NOMO-1 (cell line): ENCODE data around the gene ZC2HC1C.
"Not testable (repeated sequence)": the region's sequence is repeated elsewhere in the genome, so short reads cannot be mapped to it uniquely, and the experiment has no call there.

Source experiments
- DNase-seq, 2 experiments: peaks; one replicate each; lab custom pipeline; 2025; ENCODE audit not compliant: unreplicated experiment in 2 of 2; lab: John Stamatoyannopoulos, UW

The ZC2HC1C gene

GRCh38 chr14:75053396-75054291 is 15.8 kb upstream of the ZC2HC1C start:
- no peak for DNase-seq

DNA sequence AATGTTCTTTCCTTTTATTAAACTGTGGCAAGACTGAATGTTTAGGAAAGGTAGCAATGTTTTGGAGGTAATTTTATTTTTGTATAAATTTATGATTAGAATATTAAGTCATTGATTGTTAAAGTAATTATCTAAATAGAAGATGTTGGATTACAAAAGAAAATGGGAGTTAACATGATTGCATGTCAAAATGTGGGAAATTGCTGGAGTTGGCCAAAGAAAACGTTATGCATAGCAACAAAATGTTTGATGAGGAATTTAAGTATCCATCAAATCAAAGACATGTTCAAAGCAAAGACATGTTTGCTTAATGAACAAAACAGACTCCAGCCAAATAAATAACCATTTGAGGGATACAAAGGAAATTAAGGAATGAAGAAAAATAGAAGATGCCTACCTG is 15.0 kb upstream of the ZC2HC1C start:
- DNase-seq: no peak

- no peak for DNase-seq
These were observed 9.8 kb upstream of the ZC2HC1C start for GRCh38 chr14:75059642-75060041.

DNA sequence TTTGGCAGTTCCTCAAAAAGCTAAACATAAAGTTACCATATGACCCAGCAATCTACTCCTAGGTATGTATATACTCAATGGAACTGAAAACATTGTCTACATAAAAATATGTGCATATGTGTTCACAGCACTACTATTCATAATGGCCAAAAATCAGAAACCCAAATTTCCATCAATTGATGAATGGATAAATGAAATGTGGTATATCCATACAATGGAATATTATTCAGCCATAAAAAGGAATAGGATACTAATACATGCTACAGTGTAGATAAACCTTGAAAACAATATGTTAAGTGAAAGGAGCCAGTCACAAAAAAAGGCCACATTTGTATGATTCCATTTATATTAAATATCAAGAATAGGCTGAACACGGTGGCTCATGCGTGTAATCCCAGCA is 9.0 kb upstream of the ZC2HC1C start:
- no peak for DNase-seq

GRCh38 chr14:75063013-75063412 is 6.4 kb upstream of the ZC2HC1C start:
- DNase-seq: no peak

DNA sequence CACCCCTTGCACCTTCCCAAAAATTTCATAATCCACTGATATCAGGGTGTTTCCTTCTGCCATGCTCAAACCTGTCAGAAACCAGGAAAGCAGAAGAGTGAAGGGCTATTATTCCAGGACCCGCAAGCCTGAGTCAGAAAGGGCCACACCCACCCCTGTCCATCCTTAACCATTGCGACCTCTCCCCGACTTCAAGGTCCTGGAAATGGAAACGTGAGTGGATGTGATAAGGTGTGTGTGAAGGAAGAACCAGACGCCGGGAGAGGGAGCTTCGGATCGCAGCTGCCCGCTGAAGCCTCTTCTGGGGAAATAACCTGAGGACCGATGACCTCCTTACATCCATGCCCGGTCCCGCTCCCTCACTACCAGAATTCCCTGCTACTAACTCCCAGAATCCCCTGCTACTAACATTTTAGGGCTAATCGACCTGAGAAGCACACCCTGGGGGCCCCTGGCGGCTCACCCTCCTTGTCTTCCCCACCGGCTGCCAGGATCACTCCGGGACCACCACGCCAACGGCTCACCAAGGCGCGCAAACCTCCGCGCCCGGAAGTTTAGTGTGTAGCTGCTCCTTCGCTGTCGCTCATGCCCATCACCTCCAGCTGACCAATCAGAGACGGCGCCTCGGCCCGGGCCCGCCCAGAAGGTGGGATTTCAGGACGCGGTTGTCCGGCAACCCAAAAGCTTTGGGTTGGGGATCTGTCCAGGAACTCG is 5.8 kb upstream of the ZC2HC1C start, which contains the start of gene ACYP1:
TSS of gene ACYP1 (minus strand) at position 534 of the 714 bp plus-strand sequence. CDS start at position 63, 471 bp downstream.
- peak; percentile 76 to 92 for DNase-seq

DNA sequence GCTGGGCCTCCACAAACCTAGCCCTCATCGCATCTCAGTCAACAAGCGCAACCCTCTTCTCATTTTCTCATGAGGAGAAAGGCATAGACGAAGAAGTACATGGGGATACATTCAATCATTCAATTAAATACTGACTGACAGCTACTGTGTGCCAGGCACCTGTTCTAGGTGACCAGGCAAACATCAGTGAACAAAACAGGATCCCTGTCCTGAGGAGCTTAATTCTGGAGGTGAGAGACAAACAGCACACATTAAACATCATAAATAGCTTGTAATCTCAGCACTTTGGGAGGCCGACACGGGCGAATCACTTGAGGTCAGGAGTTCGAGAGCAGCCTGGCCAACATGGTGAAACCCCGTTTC is 5.3 kb upstream of the ZC2HC1C start:
- no peak for DNase-seq

GRCh38 chr14:75066691-75067090 is 2.8 kb upstream of the ZC2HC1C start:
- no peak for DNase-seq

DNA sequence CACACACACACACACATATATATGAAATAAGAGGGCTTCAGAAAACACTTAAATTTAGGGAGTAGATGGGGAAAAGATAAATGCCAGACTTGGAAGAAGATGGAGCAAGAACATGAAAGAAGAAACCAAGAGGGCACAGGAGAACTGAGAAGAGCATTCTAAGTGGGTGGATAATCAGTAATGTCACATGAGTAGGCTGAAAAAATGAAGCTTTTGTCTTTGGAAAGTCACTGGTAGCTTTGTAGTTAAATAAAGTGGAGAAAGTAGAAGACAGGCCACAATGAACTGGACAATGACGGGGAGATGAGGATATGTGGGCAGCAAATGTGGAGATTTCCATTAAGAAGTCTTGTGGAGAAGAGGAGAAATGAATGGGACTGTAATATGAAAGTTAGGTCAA is 2.2 kb upstream of the ZC2HC1C start:
- DNase-seq: no peak

DNA sequence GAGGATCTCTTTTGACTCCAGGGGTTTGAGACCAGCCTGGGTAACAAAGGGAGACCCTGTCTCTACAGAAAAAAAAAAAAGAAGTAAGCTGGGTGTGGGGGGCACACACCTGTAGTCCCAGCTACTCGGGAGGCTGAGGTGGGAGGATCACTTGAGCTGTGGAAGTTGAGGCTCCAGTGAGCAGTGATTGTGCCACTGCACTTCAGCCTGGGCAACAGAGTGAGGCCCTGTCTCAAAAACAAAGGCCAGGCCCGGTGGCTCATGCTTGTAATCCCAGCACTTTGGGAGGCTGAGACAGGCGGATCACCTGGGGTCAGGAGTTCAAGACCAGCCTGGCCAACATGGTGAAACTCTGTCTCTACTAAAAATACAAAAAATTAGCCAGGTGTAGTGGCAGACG is 1.7 kb upstream of the ZC2HC1C start:
- DNase-seq: not testable (repeated sequence)

DNA sequence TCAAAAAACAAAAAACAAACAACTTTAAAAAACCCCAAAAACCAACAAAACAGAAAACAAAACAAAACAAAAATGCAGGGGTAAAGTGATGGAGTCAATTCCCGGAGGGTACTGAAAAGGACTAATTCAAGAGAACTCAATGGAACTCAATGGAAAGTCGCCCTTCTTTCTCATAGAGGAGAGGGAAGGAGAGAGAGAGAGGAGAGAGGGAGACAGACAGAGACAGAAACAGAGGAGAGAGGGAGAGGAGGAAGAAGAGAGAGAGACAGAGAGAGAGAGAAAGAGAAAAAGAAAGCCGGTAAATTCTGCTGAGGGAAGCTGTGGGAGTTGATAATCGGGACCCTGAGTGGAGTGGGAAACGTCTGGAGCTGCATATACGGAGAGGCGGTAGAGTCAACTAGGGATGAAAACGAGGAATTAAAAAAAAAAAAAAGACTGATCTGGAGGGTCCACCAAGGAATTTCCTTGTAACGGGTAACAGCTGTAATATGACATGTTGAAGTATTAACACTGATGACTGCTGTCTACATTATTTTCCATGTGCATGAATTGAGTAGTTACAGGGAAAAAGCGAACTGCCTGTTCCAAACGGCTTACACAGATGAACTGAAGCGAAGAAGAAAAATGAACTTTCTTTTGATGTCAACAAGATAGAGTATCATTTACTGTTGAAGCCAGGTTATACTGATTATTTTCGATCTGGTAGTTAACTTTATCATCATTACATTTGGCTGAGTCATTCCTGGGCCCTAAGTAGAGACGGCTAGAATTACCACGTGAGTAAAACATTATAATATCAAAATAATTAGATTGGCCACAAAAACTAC is 934 bp upstream of the ZC2HC1C start:
- DNase-seq: peak in 1 of 2 experiments; percentile 72

GRCh38 chr14:75069811-75070145 is 337 bp downstream of the ZC2HC1C start:
- DNase-seq: peak in 1 of 2 experiments; percentile 31

GRCh38 chr14:75070383-75070782 is 942 bp downstream of the ZC2HC1C start:
- no peak for DNase-seq

DNA sequence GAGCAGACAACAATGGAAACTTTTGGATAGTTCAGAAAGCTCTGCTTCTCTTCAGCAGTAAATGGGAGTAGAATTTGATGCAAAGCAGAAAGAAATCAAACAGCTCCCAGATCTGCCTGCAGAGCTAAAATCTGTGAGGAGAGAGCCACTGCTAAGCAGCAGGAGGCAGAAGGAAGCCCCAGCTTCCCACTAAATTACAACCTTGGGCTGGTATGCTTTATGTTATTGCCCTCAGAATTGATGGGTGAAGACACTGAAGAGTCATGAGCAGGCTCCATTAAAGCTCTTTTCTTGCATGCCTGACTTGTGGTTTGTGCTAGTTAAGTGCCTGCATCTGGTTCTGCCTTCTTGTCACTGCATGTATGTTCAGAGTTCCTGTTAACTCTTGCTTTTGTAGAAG is 8.4 kb downstream of the ZC2HC1C start:
- DNase-seq: no peak

DNA sequence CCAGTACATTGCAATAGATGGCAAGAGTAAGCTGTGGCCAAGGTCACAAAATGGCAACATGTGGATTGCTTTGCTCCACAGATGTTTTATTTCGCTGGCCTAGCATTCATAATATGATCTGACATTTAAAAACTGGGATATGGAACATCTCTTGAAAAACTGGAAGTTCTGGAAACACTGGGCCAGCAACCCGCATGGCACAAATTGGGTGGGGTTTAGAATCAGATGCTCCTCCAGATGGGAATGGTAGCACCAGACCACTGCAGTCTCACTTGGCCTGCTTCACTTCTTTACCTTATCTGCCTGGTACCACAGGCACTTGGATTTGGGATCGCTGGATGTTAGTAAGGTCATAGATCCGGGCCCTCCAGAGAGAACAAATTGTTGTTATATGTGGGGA is 10.1 kb downstream of the ZC2HC1C start:
- no peak for DNase-seq

GRCh38 chr14:75081660-75082229 is 12.3 kb downstream of the ZC2HC1C start:
- no peak for DNase-seq

- DNase-seq: no peak
These were observed 13.8 kb downstream of the ZC2HC1C start for GRCh38 chr14:75083271-75083670.

DNA sequence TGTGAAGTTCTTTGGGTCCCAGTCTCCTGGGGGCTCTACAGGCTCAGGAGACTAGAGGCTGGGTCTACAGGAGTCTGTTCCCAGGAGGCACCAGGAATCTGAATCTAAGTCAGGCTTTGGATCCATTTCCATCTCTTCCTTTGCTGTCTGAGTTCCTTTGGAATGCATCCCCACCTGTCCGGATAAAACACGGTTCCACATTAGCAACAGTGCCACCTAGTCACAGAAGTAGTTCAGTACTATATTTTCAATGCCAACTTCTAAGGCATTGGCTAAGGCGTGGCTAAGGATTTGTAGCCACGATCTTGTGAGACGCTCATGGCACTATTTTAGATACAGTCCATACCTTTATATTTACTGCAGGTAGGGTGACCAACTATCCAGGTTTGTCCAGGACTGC is 15.1 kb downstream of the ZC2HC1C start:
- DNase-seq: no peak

- no peak for DNase-seq
These were observed 18.7 kb downstream of the ZC2HC1C start for GRCh38 chr14:75088153-75088552.

DNA sequence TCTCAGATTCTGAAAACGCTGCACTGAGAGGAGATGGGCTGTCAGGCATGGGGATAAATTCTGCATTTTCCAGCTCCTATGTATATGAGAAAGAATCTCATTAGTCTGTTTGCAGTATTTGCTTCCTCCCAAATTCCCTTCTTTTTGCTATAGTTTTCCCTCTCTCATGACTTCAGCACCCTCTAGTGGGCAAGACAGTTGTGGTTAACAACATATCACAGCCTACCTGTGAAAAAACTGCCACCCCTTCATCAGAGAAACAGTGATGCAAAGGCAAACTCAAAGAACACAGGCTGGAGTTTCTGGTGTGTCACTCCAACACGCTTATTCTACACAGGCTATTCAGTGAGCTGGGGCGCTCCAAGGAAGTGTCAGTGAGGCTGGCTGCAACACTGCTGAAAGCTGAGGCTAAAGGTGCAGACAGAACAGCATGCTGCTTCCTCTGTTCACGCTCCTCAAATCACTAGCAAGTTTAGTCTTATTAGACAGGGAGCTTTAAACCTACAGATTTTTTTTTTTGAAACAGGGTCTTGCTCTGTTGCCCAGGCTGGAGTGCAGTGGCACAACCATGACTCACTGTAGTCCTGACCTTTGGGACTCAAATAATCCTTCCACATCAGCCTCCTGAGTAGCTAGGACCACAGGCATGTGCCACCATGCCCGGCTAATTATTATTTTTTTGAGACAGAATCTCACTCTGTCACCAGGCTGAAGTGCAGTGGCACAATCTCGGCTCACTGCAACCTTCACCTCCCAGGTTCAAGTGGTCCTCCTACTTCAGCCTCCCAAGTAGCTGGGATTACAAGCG is 19.3 kb downstream of the ZC2HC1C start:
- peak in 1 of 2 experiments; percentile 43 for DNase-seq
